ENCODE measurements around the gene BPIFB4. TPM values are rescaled to one million over a fixed set of nuclear protein-coding genes. Genes with fewer than 3 reads are reported as not detected.
A peak's percentile ranks its signal among the peaks of the same experiment; 100 is the strongest.
"Not testable (repeated sequence)": the region's sequence is repeated elsewhere in the genome, so short reads cannot be mapped to it uniquely, and the experiment has no call there.

BPIFB4 gene
- total RNA-seq, 1 experiment from 2014 or later = not detected

DNA sequence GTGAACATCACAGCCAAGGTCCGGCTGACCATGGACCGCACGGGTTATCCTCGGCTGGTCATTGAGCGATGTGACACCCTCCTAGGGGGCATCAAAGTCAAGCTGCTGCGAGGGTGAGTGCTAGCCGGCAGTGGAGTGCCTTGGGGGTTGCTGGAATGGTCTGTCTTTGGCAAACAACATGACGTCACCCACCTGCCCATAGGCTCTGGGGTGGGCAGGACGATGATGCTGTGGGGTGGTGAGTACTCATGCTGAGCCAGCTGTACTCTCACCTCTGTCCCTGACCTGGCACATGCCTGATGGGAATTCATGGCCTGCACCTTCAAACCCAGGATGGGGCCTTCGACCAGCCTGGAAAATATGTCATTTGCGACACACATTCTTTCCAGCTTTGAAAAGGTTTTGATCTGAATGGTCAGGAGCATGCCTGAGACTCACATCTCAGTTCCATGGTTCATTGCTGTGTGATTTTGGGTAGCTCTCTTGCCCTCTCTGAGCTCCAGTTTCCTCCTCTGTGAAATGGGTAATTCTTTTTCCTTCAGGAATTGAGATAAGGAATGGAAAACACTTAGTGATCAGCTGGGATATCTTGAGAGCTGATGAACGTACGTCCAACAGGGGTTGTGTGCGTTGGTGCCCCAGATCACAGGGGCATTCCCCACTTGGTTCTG is 6.7 kb downstream of the BPIFB4 start:
- DNase-seq (ENCODE audit: low read depth) = no peak

DNA sequence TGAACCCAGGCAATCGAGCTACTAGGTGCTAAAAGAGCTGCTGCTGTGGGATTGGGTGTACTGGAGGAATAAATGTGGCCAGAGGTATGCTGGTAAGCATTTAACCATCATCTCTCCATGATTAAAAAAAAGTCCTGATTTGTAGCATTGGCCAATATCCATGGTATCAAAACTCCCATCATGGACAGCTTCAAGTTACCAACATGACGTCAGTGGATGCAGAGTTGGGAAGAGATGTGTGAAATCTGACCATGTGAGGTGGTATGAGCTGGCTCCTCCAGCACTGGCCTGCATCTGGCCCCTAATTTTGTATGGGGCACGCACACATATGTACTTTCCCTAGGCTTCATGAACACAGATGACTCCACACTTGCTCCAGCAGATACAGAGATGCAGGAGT is 11.7 kb downstream of the BPIFB4 start:
- DNase-seq (ENCODE audit: low read depth) = no peak

DNA sequence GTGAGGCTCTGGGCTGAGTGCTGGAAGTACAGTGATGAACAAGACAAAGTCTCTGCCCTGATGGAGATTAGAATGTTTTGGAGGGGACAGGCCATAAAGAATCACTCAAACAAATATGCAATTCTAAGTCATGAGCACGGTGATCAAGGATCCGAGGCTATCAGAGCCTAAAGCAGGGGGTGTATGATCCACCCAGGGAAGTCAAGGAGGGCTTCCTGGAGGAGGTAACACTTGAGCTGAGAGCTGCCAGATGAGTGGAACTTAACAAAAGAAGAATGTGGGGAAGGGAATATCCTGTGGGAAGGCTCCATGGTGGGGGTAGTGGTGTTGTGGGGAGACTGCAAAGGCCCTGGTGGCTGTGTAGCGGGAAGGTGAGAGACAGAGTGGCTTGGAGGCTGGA is 12.2 kb downstream of the BPIFB4 start:
- DNase-seq (ENCODE audit: low read depth) = no peak

DNA sequence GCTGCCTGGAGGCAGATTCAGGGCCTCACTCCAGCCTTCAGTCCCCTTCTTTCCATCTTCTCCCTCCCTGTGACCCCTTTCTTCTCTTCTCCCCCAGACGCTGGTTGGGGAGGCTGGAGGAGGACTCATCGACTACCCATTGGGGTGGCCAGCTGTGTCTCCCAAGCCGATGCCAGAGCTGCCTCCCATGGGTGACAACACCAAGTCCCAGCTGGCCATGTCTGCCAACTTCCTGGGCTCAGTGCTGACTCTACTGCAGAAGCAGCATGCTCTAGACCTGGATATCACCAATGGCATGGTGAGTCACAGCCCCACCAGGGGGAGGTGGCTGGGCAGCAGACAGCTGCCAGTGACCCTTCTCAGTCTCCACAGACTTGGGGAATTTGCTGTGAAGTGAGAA is 12.9 kb downstream of the BPIFB4 start:
- peak; percentile 19 for DNase-seq (ENCODE audit: low read depth)

DNA sequence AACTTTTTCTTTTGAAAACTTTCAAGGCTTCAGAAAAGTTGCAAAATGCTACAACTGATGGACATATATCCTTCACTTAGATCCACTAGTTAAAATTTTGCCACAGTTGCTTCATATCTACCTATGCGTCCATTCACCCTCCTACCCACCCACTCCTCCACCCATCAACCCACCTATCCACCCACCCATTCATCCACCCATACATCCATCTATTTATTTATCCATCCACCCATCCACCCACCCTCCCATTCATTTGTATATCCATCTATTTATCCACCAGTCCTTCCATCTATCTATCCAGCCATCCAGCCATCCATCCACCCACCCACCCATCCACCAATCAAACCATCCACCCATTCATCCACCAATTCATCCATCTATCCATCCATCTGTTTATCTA is 13.6 kb downstream of the BPIFB4 start:
- no peak for DNase-seq (ENCODE audit: low read depth)

DNA sequence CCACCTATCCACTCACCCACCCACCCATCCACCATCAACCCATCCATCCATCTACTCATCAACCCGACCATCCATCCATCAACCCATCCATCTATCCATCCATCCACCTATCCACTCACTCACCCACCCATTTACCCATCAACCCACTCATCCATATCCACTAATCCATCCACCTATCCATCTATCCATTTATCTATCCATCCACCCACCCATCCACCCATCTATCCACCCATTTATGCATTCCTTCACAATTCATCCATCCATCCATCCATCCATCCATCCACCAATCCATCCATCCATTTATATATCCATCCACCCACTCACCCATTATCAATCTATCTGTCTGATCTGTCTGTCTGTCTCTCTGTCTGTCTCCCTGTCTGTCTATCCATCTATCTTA is 14.1 kb downstream of the BPIFB4 start:
- no peak for DNase-seq (ENCODE audit: low read depth)

DNA sequence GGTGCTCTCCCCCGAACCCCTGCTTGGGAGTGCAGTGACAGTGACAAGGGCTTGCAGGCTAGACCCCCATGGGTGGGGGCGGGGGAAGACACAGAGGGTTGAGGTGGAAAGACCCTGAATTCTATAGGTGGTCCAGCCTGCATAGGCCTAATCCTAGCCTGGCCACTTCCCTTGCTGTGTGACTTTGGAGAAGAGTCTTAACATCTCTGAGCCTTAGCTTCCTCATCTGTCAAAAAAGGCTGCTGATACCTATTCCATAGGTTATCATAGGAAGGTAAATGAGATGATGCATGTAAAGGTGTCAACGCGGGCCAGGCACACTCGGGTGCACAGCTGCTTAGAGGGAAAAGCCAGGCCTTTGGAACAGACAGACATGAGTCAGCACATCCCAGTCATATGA is 15.8 kb downstream of the BPIFB4 start:
- no peak for DNase-seq (ENCODE audit: low read depth)

DNA sequence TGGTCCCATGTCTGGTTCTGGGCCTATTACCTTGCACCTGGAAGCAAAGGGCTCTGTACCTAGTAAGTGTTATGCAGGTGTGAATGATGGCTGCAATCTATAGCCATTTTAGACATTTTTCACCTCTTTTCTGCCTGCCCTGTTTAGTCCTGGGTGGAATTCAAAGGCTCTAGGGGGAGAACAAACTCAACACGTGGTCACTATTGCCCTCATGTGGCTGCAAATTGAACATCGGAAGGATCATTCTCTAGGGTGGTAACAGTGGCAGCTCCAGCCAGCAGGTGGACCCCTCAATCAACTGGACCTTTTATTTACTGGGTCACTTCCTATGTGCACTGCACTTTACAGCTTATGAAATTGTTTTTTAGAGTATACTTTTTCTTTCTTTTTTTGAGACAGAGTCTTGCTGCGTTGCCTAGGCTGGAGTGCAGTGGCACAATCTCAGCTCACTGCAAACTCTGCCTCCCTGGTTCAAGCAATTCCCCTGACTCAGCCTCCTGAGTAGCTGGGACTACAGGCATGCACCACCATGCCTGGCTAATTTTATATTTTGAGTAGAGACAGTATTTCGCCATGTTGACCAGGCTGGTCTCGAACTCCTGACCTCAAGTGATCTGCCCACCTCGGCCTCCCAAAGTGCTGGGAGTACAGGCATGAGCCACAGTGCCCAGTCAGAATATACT is 16.6 kb downstream of the BPIFB4 start:
- DNase-seq (ENCODE audit: low read depth) = peak; percentile 70

DNA sequence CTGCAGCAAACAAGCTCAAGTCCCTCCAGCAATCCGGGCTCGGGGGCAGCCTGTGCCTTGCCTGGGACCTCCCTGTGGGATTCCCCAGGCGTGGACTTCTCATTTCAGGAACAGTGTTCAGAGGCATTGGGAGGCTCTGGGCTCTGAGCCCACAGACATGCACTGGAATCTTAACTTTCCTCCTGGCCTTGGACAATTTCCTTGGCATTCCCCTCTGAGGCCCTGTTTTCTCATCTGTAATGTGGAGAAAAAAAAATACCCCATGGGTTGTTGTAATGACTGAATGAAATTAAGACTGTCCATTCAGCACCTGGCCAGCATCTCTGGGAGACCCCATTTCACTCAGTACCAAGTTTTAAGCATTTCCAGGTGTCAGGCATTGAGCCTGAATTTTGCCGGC is 17.6 kb downstream of the BPIFB4 start:
- no peak for DNase-seq (ENCODE audit: low read depth)

DNA sequence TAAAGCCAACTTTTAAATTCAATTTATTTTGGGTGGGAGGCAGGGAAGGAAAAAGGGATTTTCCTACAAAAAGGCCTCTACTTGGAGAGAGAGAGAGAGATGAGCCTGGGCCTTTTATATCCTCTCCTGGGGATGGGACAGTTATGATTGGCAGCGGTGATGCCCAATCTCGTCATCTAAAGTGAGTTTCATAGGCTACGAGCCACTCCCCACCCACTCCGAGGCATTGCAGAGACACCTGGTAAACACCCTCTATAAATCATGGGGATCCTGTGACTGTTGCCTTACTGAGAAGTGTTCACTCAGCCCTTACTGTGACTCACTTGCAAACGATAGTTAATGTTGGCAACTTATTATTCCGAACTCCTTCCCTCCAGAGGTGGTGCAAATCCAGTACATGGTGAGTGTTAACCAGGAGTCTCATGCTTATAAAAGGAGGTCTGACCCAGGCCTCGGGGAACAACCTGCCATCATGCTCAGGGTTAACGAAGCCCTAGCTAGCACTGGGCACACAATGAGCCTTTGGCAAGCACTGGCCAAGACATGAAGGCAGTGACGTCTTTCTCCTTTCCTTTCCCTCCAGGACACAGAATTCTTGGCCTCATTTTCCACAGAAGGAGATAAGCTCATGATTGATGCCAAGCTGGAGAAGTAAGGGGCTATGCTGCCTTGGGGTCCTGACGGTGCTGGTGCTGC is 20.5 kb downstream of the BPIFB4 start:
- peak; percentile 23 for DNase-seq (ENCODE audit: low read depth)

DNA sequence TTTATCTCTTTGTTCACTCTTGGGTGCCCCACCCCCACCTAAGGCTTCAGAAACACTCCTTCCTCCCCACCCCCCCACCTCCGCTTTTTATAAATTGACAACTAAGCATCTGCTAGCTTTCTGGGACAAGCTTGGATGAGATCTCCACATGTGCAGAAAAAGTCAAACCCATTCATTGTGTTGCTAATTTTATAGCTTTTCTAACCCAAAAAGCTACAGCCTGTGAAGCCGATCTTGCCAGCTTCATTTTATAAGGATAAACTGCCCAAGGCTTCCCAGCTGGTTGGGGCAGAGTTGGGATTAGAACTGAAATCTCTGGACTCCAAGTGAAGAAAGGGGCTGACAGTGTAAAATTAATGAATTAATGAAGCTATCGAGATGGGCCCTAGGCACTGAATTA is 24.1 kb downstream of the BPIFB4 start:
- DNase-seq (ENCODE audit: low read depth) = no peak

DNA sequence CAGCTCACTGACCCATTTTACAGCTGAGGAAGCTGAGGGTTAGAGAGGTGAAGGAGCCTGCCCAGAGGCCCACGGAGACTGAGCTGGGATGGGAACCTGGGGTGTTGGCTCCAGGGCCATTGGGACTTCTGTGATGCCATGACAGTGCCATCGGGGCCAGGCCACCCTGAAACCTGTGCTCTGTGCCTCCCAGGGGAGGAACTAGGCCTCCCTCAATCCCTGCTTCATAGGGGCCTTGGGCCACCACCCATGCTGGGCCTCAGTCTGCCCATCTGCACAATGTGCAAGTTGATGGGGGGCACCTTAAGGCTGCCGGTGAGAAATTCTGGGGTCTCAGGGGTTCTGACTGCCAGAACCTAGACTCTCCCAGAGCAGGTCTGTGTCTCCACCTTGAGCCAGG is 24.9 kb downstream of the BPIFB4 start:
- DNase-seq (ENCODE audit: low read depth) = no peak

DNA sequence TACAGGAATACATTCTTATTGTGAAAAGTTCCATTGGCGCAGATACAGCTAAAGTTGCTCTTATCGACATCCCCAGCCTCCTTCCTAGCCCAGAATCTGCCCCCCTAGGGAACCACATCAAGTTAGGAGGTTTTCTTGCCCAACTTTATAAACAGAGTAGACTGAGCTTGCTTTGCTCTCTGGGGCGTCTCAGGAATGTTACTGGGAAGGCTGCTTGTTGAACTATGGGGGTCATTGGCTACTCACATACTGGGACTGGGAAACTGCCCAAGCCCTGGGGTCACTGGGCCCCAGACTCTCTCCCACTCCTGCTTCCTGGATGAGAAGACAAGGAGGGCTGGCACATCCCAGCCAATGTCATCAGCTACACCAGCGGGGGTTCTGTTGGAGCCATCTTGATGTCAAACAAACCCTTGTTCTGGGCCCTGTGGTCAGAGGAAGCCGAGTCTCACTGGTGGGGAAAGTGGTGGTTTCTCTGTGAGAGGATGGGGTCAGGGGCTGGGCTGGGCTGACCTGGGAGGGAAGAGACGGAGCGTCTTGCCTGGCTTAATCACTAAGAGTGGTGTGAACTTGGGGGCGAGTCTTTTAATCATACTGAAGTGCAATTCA is 26.0 kb downstream of the BPIFB4 start:
- DNase-seq (ENCODE audit: low read depth) = no peak

DNA sequence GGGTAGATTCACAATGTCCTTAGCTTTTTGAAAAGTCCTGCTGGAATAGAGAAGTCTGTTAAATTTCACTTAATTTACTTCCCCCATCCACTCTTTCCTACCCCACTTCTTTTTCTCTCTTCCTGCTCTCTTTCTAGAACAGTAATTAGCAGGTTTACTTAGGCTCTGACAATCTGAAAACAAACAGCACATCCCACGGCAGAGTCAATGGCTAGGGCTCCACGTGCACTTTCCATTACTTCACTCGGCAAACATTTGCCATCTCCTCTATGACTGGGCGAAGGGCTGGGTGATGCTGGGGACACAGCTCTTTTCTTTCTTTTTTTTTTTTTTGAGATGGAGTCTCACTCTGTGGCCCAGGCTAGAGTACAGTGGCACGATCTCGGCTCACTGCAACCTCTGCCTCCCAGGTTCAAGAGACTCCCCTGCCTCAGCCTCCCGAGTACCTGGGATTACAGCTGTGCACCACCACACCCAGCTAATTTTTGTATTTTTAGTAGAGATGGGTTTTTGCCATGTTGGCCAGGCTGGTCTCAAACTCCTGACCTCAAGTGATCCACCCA is 26.7 kb downstream of the BPIFB4 start:
- DNase-seq (ENCODE audit: low read depth) = not testable (repeated sequence)

DNA sequence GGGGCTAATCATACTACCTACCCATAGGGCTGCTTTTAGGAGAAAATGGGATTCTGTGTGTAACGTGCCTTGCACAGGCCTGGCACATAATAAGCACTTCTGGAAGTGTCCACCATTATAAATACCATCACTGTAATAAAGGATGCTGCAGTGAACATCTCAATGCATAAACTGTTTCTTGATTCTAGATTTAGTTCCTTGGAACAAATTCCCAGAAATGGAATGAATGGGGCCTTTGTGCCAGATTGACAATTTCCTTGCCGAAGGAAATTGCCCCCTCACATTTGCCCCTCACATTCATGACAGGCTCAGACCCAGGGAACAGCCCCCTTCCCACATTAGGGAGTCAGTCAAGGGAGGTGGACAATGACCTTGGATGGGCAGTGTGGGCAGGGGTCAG is 29.2 kb downstream of the BPIFB4 start:
- DNase-seq (ENCODE audit: low read depth) = no peak

DNA sequence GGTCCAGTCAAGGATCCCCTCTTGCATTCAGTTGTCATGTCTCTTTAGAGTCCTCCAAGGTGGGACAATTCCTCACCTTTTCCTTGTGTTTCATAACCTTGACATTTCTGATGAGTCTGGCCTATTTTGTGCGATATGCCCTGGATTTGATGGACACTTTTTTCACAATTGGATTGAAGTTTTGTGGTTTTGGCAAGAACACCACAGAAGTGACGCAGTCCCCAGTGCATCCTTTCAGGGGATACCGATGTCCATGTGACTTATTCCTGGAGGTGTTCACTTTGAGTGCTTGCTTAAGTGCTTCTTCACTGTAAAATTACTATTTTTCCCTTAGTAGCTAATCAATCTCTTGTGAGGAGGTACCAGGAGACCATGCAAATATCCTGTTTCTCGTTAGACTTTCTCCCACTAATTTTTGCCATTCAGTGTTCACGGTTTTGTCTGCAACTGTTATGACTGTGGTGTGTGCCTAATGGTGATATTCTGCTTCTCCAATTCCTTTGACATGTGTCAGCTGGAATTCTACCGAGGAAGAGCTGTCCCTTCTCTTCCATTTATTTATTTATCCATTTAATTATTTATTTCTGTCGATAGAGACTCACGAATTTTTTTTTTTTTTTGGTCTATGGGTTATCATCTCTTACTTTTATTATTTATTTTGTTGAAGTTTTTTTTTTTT is 30.8 kb downstream of the BPIFB4 start:
- DNase-seq (ENCODE audit: low read depth) = peak; percentile 15

DNA sequence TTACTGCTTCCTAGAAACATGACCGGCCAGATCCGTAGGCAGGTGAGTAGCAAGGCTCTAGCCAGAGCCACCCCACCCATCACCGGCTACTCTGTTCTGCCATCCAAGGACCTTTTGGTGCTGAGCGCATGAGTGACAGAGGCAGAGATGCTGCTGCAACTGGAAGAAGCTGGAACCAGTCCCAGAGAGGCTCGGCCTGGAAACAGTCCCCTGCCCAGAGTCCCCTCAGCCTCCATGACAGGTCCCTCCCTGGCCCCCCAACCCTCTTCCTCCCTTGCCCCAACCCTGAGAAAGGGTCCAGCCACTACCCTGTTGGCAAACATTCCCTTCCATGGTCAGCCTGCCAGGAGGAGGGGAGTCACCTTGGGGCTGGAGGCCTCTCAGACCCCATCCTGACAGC is 31.9 kb downstream of the BPIFB4 start:
- DNase-seq (ENCODE audit: low read depth) = no peak

DNA sequence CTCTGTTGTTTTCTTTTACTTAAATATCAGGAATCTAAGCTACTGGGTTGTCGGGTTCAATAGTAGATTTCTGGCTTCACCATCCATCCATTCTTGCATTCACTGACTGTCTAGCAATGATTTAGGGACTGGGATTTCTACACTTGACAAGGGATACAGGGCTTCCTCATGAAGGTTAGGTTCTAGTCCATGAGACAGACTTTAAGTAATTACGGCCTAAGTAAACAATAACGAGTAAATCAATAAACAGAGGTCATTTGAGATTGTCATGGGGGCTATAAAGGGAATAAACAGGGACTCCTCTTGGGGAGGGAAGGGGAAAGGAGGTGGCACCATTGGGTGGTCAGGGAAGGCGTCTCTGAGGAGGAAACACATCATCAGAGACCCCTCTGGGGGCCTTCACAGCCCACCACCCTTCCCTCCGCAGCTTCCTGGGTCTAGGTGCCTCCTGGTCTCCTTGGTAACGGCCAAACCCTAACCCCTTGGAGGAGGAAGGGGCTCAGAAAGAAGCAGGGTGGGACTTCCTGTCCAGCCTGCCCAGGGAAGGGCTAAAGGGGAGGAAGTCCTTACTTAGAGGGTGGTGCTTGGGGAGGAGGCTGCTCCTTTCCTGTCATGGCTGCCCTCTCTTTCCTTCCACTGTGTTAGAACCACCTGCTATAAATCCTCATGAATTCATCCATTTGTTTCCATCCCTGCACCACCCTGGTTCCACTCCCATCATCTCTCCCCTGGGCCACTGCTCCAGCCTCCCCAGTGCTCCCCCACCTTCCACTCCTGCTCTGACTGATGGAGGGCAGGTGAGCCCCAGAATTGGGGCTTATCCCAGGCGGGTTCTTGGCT is 33.3 kb downstream of the BPIFB4 start:
- no peak for DNase-seq (ENCODE audit: low read depth)

DNA sequence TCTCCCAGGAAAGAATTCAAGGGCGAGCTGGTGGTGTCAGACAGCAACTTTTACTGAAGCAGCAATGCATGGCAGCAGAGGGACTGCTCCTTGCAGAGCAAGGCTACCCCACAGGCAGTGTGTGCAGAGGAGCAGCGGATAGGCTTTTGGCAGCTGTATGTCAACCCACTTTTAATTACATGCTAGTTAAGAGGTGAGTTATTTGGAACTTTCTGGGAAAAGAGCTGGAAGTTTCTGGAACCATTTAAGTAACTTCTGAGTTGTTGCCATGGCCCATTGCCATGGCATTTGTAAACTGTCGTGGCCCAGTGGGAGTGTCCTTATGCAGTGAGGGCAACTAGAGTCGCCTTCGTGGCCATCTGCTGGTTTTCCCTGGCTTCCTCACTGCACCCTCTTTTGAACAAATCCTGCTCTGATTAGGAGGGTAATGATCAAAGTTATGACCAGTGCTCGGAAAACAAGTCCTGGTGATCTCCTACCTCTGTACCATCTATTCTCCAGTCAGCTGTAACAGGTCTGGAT is 34.0 kb downstream of the BPIFB4 start:
- DNase-seq (ENCODE audit: low read depth) = no peak

DNA sequence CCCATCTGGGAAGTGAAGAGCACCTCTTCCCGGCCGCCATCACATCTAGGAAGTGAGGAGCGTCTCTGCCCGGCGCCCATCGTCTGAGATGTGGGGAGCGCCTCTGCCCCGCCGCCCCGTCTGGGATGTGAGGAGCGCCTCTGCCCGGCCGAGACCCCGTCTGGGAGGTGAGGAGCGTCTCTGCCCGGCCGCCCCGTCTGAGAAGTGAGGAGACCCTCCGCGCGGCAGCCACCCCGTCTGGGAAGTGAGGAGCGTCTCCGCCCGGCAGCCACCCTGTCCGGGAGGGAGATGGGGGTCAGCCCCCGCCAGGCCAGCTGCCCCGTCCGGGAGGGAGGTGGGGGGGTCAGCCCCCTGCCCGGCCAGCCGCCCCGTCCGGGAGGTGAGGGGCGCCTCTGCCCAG is 36.1 kb downstream of the BPIFB4 start:
- not testable (repeated sequence) for DNase-seq (ENCODE audit: low read depth)

Measured in Daoy (cell line).